ENCODE measurements around the gene TMEM164. TPM values are rescaled to one million over a fixed set of nuclear protein-coding genes. Genes with fewer than 3 reads are reported as not detected.

The TMEM164 gene
- total RNA-seq, 1 donor from 2014 or later = 84.6 TPM

- DNase-seq (no peak), ATAC-seq (no peak)
- Histone ChIP-seq H3K27ac (no peak overlapping the region), H3K36me3 (no peaks in the 10 kb centered on the region), H3K27me3 (no peaks in the 10 kb centered on the region), H3K4me3 (no peak overlapping the region), H3K9me3 (no peaks in the 10 kb centered on the region), H3K4me1 (no peaks in the 10 kb centered on the region)
- intact Hi-C loops (cut with DNase I) = no loop called here
- TF ChIP-seq CTCF (IDR thresholded peaks at IDR 0.05) = no peak
Measured at GRCh38 chrX:110118530-110118929, 115.6 kb downstream of the TMEM164 start.

GRCh38 chrX:110119480-110119879 lies 116.6 kb downstream of the TMEM164 start:
- Histone ChIP-seq H3K27ac (no peak overlapping the region), H3K9me3 (no peaks in the 10 kb centered on the region)
- no peak for TF ChIP-seq CTCF (IDR thresholded peaks at IDR 0.05)

DNA sequence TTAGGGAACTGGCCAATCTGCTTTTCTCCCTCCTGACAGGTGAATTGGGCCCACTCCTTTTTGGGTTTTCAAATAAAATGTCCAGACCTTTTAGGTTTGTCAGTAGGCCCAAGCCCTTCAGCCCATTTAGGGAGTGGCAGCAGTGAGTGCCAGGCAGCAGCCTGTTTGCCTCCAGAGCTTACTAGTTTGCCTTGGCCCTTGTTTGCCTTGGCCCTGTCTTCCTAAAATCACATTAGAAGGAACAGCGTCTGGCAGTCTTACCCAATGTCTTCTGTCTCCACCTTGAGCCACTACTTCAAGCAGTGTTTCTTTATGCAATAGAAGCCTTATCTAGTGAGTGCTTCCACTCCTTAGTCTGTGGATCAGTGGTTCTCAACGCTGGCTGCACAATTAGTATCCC lies 117.1 kb downstream of the TMEM164 start:
- ATAC-seq = peak; percentile 96

More at GRCh38 chrX:110119480-110119879, 116.6 kb downstream of the TMEM164 start:
- intact Hi-C loops (cut with DNase I) = no loop called here
- H3K36me3 ChIP-seq = no peaks in the 10 kb centered on the region
- ATAC-seq = no peak
- no peak overlapping the region for H3K4me3 ChIP-seq
- no peak for DNase-seq
- H3K27me3 ChIP-seq = no peaks in the 10 kb centered on the region
- no peaks in the 10 kb centered on the region for H3K4me1 ChIP-seq

GRCh38 chrX:110123331-110123782 lies 120.4 kb downstream of the TMEM164 start:
- no peaks in the 10 kb centered on the region for H3K27me3 ChIP-seq
- no peaks in the 10 kb centered on the region for H3K4me1 ChIP-seq
- H3K36me3 ChIP-seq = no peaks in the 10 kb centered on the region
- no peak for DNase-seq
- ATAC-seq = peak; percentile 17
- intact Hi-C loops (cut with DNase I) = no loop called here
- H3K4me3 ChIP-seq = no peak overlapping the region
- H3K9me3 ChIP-seq = no peaks in the 10 kb centered on the region
- TF ChIP-seq CTCF (IDR thresholded peaks at IDR 0.05) = no peak
- H3K27ac ChIP-seq = no peak overlapping the region

More for the DNA sequence above, 117.1 kb downstream of the TMEM164 start:
- Histone ChIP-seq H3K4me3 (no peak overlapping the region), H3K36me3 (no peaks in the 10 kb centered on the region), H3K4me1 (no peaks in the 10 kb centered on the region), H3K9me3 (no peaks in the 10 kb centered on the region), H3K27me3 (no peaks in the 10 kb centered on the region), H3K27ac (no peak overlapping the region)
- DNase-seq = no peak
- intact Hi-C loops (cut with DNase I) = no loop called here
- TF ChIP-seq CTCF (IDR thresholded peaks at IDR 0.05) = no peak

DNA sequence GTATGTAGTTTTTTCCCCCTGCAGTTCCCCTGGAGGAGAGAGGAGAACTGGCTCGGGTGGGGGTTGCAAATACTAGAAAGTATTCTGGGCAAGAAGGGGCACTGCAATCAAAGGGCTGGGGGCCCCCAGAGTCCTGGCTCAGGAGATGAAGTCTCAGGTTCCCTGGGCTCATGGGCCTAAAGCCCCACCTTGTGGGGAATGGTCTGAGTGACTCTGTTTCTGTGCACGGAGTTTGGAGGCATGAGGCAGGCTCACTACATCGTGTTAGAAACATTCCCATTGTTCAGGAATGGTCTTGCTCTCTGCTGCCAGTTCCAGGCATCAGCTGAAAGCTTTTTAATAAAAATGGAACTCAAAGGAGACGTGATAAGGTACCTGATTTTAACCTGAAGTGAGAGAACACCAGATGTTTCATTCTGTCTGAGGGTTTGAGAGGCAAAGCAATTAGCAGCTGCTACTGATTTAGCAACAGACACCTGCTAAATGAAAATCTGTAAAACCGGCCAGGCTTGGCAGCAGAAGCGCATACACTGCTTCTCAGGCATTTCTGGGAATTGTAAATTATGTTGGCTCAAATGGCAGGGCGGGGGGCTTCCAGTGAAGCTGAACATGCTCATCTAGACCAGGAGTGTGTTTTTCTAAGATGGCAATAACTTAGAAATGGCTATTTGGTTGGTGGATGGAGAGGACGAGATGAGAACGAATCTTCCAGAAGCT lies 122.7 kb downstream of the TMEM164 start:
- no peak for DNase-seq
- no peak for TF ChIP-seq CTCF (IDR thresholded peaks at IDR 0.05)
- Histone ChIP-seq H3K36me3 (no peaks in the 10 kb centered on the region), H3K9me3 (no peaks in the 10 kb centered on the region), H3K27me3 (no peaks in the 10 kb centered on the region), H3K27ac (no peak overlapping the region), H3K4me1 (no peaks in the 10 kb centered on the region), H3K4me3 (no peak overlapping the region)
- intact Hi-C loops (cut with DNase I) = no loop called here
- ATAC-seq = no peak
